Bronchial epithelial cell (primary cell): ENCODE results near the gene RNF114. TPM values are rescaled to one million over a fixed set of nuclear protein-coding genes. Genes with fewer than 3 reads are reported as not detected.

Experiments
- DNase-seq: peaks from one replicate; pipeline ENCODE4 v3.0.0-alpha.2; 2010; ENCODE audit warnings: low read depth
- FAIRE-seq: peaks from 2 replicates; lab custom pipeline; 2011; peaks lifted over from hg19 to GRCh38; lab: Jason Lieb, UNC
- H3K27me3 ChIP-seq: 2 replicates; pipeline ENCODE4 v1.5.1; 2011; ENCODE audit warnings: low read length; ENCODE audit not compliant: control insufficient read depth, insufficient read depth
- H3K36me3 ChIP-seq: 2 replicates; pipeline ENCODE4 v1.5.1; 2011; ENCODE audit warnings: low read length; ENCODE audit not compliant: control insufficient read depth, insufficient read depth
- H3K4me3 ChIP-seq: 2 replicates; pipeline ENCODE4 v1.5.1; 2011; ENCODE audit warnings: mild to moderate bottlenecking, low read depth, low read length, control low read depth
- CTCF ChIP-seq: IDR thresholded peaks from 2 replicates; pipeline ENCODE4 v1.5.1; 2011; ENCODE audit warnings: mild to moderate bottlenecking, moderate library complexity, low read length, control low read depth, inconsistent platforms; ENCODE audit not compliant: insufficient read depth, severe bottlenecking
- total RNA-seq: library from RNA; depleted of rRNA; stranded (reverse); fragments of >200 nt; gene quantifications from 2 replicates; pipeline ENCODE4 v1.2.1, GENCODE V29; 2014

The RNF114 gene
- total RNA-seq, 1 donor from 2014 or later, result 67.1 TPM

GRCh38 chr20:49901588-49901987, 34.6 kb upstream of the RNF114 start:
- TF ChIP-seq CTCF, result no peak

GRCh38 chr20:49904440-49905214, 31.6 kb upstream of the RNF114 start:
- Histone ChIP-seq H3K27me3 (no peaks in the 10 kb centered on the region), H3K4me3 (no peak overlapping the region), H3K36me3 (peaks cover 21% of the 10 kb centered on the region)
- no peak for TF ChIP-seq CTCF
- DNase-seq, result no peak
- FAIRE-seq, result no peak

More at GRCh38 chr20:49901588-49901987, 34.6 kb upstream of the RNF114 start:
- H3K27me3 ChIP-seq, result no peaks in the 10 kb centered on the region
- DNase-seq, result no peak
- peaks cover 12% of the 10 kb centered on the region for H3K36me3 ChIP-seq
- H3K4me3 ChIP-seq, result no peak overlapping the region
- FAIRE-seq, result no peak

GRCh38 chr20:49905415-49906091, 30.6 kb upstream of the RNF114 start:
- FAIRE-seq, result no peak
- peaks cover 23% of the 10 kb centered on the region for H3K36me3 ChIP-seq
- TF ChIP-seq CTCF, result no peak
- H3K27me3 ChIP-seq, result no peaks in the 10 kb centered on the region
- no peak overlapping the region for H3K4me3 ChIP-seq
- DNase-seq, result no peak

GRCh38 chr20:49906101-49906604, 30.0 kb upstream of the RNF114 start:
- H3K27me3 ChIP-seq, result no peaks in the 10 kb centered on the region
- peaks cover 23% of the 10 kb centered on the region for H3K36me3 ChIP-seq
- TF ChIP-seq CTCF, result no peak
- H3K4me3 ChIP-seq, result no peak overlapping the region
- DNase-seq (no peak), FAIRE-seq (no peak)

GRCh38 chr20:49906615-49907154, 29.5 kb upstream of the RNF114 start:
- peaks cover 23% of the 10 kb centered on the region for H3K36me3 ChIP-seq
- DNase-seq (no peak), FAIRE-seq (no peak)
- no peak overlapping the region for H3K4me3 ChIP-seq
- no peak for TF ChIP-seq CTCF
- H3K27me3 ChIP-seq, result no peaks in the 10 kb centered on the region
